HG03097 (cell line): ENCODE results near the gene GSTA1.
A peak's percentile ranks its signal among the peaks of the same experiment; 100 is the strongest.
"Not testable (repeated sequence)": the region's sequence is repeated elsewhere in the genome, so short reads cannot be mapped to it uniquely, and the experiment has no call there.

Source experiments
- ATAC-seq: cut with Tn5 transposase; IDR thresholded peaks from one replicate; pipeline ENCODE4 v1.9.1; 2021; ENCODE audit not compliant: unreplicated experiment, low FRiP score

The GSTA1 gene

GRCh38 chr6:52803668-52804255 is at the start of gene GSTA1:
GSTA1 (minus strand) TSS chr6:52803816; CDS start chr6:52799267, 4,549 bp downstream.
- not testable (repeated sequence) for ATAC-seq

GRCh38 chr6:52849137-52849536 is 45.5 kb upstream of the GSTA1 start:
- no peak for ATAC-seq

GRCh38 chr6:52846002-52846401 is 42.4 kb upstream of the GSTA1 start:
- ATAC-seq, result no peak

- ATAC-seq, result no peak
Observed at GRCh38 chr6:52843605-52844004, 40.0 kb upstream of the GSTA1 start.

GRCh38 chr6:52840763-52841585 is 37.4 kb upstream of the GSTA1 start, which contains the start of gene GSTA5:
GSTA5 (minus strand) TSS chr6:52840813.
- ATAC-seq, result no peak

- ATAC-seq, result no peak
Observed at GRCh38 chr6:52839124-52840055, 35.8 kb upstream of the GSTA1 start.

GRCh38 chr6:52834481-52834880 is 30.9 kb upstream of the GSTA1 start:
- ATAC-seq, result no peak

GRCh38 chr6:52830869-52831268 is 27.3 kb upstream of the GSTA1 start:
- ATAC-seq, result not testable (repeated sequence)

- no peak for ATAC-seq
Observed at GRCh38 chr6:52829046-52829817, 25.6 kb upstream of the GSTA1 start.

GRCh38 chr6:52828621-52829020 is 25.0 kb upstream of the GSTA1 start:
- ATAC-seq, result not testable (repeated sequence)

- not testable (repeated sequence) for ATAC-seq
Observed at GRCh38 chr6:52827073-52827783, 23.6 kb upstream of the GSTA1 start.

GRCh38 chr6:52826513-52826912 is 22.9 kb upstream of the GSTA1 start:
- ATAC-seq, result no peak

- ATAC-seq, result not testable (repeated sequence)
Observed at GRCh38 chr6:52825900-52826459, 22.4 kb upstream of the GSTA1 start.

GRCh38 chr6:52825270-52825793 is 21.7 kb upstream of the GSTA1 start:
- ATAC-seq, result not testable (repeated sequence)

GRCh38 chr6:52821842-52822241 is 18.2 kb upstream of the GSTA1 start:
- ATAC-seq, result no peak

- no peak for ATAC-seq
Observed at GRCh38 chr6:52820198-52820597, 16.6 kb upstream of the GSTA1 start.

GRCh38 chr6:52815167-52816092 is 11.8 kb upstream of the GSTA1 start:
- peak; percentile 71 for ATAC-seq

GRCh38 chr6:52814545-52814944 is 10.9 kb upstream of the GSTA1 start:
- not testable (repeated sequence) for ATAC-seq
